Stimulated activated CD4-positive, alpha-beta T cell treated with anti-CD3 and anti-CD28 coated beads, TNF-alpha, amount 100 ng/mL, for 1 hour (primary cell): ENCODE results near the gene SULT6B1.
"Not testable (repeated sequence)": the region's sequence is repeated elsewhere in the genome, so short reads cannot be mapped to it uniquely, and the experiment has no call there.

Source experiments
- DNase-seq, 3 donors: peaks; one replicate each; pipeline ENCODE4 v3.0.0-alpha.2; 2020; ENCODE audit warnings: low read depth in 3 of 3, low spot score in 1 of 3

SULT6B1 gene

GRCh38 chr2:37188570-37188969 is at the start of gene SULT6B1:
Gene SULT6B1 (minus strand): TSS chr2:37188670. CDS start chr2:37188640, 30 bp downstream.
- no peak for DNase-seq

- DNase-seq, result no peak
Observed at GRCh38 chr2:37232131-37232933, 43.9 kb upstream of the SULT6B1 start.

GRCh38 chr2:37231241-37232130 is 43.0 kb upstream of the SULT6B1 start, which contains the start of the genes CEBPZ and NDUFAF7:
Gene CEBPZ (minus strand): TSS chr2:37231596. CDS start chr2:37231567, 29 bp downstream.
Gene NDUFAF7 (plus strand): TSS chr2:37231658. CDS start chr2:37231706, 48 bp downstream.
- peak; percentile 61 to 70 (median 62) for DNase-seq

- no peak for DNase-seq
Observed at GRCh38 chr2:37230581-37230980, 42.1 kb upstream of the SULT6B1 start.

- no peak for DNase-seq
Observed at GRCh38 chr2:37228788-37229187, 40.3 kb upstream of the SULT6B1 start.

GRCh38 chr2:37226863-37227262 is 38.4 kb upstream of the SULT6B1 start:
- no peak for DNase-seq

- not testable (repeated sequence) for DNase-seq
Observed at GRCh38 chr2:37225129-37225528, 36.7 kb upstream of the SULT6B1 start.

- DNase-seq, result no peak
Observed at GRCh38 chr2:37224063-37224462, 35.6 kb upstream of the SULT6B1 start.

- no peak for DNase-seq
Observed at GRCh38 chr2:37223131-37223530, 34.7 kb upstream of the SULT6B1 start.

GRCh38 chr2:37219046-37219445 is 30.6 kb upstream of the SULT6B1 start:
- no peak for DNase-seq

- no peak for DNase-seq
Observed at GRCh38 chr2:37215250-37215649, 26.8 kb upstream of the SULT6B1 start.

- no peak for DNase-seq
Observed at GRCh38 chr2:37211939-37212338, 23.5 kb upstream of the SULT6B1 start.

- no peak for DNase-seq
Observed at GRCh38 chr2:37211212-37211611, 22.7 kb upstream of the SULT6B1 start.

GRCh38 chr2:37206760-37207159 is 18.3 kb upstream of the SULT6B1 start:
- DNase-seq, result not testable (repeated sequence)

GRCh38 chr2:37205689-37206341 is 17.3 kb upstream of the SULT6B1 start:
- DNase-seq, result no peak

GRCh38 chr2:37205071-37205661 is 16.7 kb upstream of the SULT6B1 start:
- DNase-seq, result not testable (repeated sequence)

GRCh38 chr2:37203708-37204107 is 15.2 kb upstream of the SULT6B1 start:
- DNase-seq, result no peak

- no peak for DNase-seq
Observed at GRCh38 chr2:37201766-37202165, 13.3 kb upstream of the SULT6B1 start.

- DNase-seq, result no peak
Observed at GRCh38 chr2:37201208-37201607, 12.7 kb upstream of the SULT6B1 start.

GRCh38 chr2:37198681-37199065 is 10.2 kb upstream of the SULT6B1 start:
- no peak for DNase-seq
